Endothelial cell of umbilical vein (primary cell): ENCODE results near the gene ANKLE2.
"Not testable (repeated sequence)": the region's sequence is repeated elsewhere in the genome, so short reads cannot be mapped to it uniquely, and the experiment has no call there.

ENCODE experiments used
- POLR2A ChIP-seq: IDR thresholded peaks from 2 replicates; pipeline ENCODE4 v1.6.1; 2012; ENCODE audit warnings: low read depth, mild to moderate bottlenecking, control low read depth, low read length
- POLR2AphosphoS5 ChIP-seq: IDR thresholded peaks from 2 replicates; pipeline ENCODE4 v1.6.1; 2012; ENCODE audit warnings: low read depth, mild to moderate bottlenecking, control low read depth, low read length, moderate library complexity; ENCODE audit not compliant: insufficient read depth
- TF ChIP-seq, protein P1 (sequence below), 2 donors: IDR thresholded peaks; 1 replicate in 1 of 2; 2 replicates in 1 of 2; pipeline ENCODE4 v1.5.1; 2011; ENCODE audit warnings: low read length in 2 of 2, mild to moderate bottlenecking in 2 of 2, moderate library complexity in 2 of 2, control low read depth in 1 of 2, inconsistent platforms in 1 of 2, low read depth in 1 of 2; ENCODE audit not compliant: insufficient read depth in 1 of 2; ENCODE audit errors: extremely low read depth in 1 of 2

DNA sequence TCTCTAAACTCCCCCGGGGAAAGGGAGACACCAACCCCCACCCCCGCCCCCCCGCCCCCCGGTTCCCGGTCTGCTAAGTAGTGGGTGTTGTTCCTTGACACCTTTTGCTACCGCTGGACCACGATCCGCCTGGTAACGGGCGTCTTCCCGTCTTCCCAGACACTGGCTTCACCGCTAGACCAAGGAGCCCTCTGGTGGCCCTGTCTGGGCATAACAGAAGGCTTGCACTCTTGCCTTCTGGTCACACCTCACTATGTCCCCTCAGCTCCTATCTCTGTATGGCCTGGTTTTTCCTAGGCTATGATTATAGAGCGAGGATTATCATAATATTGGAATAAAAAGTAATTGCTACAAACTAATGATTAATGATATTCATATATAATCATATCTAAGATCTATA lies 47.8 kb upstream of the ANKLE2 start:
- TF ChIP-seq POLR2AphosphoS5, POLR2A: not testable (repeated sequence)
- TF ChIP-seq, protein P1, sequence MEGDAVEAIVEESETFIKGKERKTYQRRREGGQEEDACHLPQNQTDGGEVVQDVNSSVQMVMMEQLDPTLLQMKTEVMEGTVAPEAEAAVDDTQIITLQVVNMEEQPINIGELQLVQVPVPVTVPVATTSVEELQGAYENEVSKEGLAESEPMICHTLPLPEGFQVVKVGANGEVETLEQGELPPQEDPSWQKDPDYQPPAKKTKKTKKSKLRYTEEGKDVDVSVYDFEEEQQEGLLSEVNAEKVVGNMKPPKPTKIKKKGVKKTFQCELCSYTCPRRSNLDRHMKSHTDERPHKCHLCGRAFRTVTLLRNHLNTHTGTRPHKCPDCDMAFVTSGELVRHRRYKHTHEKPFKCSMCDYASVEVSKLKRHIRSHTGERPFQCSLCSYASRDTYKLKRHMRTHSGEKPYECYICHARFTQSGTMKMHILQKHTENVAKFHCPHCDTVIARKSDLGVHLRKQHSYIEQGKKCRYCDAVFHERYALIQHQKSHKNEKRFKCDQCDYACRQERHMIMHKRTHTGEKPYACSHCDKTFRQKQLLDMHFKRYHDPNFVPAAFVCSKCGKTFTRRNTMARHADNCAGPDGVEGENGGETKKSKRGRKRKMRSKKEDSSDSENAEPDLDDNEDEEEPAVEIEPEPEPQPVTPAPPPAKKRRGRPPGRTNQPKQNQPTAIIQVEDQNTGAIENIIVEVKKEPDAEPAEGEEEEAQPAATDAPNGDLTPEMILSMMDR (IDR thresholded peaks at IDR 0.05; ENCODE audit: extremely low read depth in 1 of 2, insufficient read depth in 1 of 2, low read depth in 1 of 2, low read length in 2 of 2), result peak in 1 of 2 donors; percentile 36
